Fibroblast of skin of abdomen (primary cell): Measurements from ENCODE around the gene RRP1.

Experiments used
- DNase-seq: peaks from one replicate; pipeline ENCODE4 v3.0.0-alpha.2; 2013

RRP1 gene

GRCh38 chr21:43846430-43846829 lies 57.1 kb downstream of the RRP1 start:
- no peak for DNase-seq

DNA sequence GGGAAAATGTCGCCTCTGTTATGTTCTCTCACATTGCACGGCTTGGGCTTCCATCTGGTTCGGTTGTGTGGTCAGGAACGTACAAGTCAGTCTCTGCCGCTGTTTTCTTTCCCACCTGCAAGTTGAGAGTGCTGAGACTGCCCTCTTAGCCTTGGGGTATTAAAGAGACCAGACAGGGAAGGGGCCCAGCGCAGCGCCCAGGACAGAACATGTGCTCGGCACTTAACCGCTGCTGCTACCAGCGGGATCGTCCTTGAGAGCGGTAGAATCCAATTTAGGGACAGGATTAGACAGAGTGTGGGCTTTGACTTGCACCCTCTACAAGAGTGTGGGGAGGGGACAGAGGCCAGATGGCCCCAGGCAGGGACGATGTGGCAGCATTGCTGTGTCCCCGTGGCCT lies 57.9 kb downstream of the RRP1 start:
- no peak for DNase-seq

DNA sequence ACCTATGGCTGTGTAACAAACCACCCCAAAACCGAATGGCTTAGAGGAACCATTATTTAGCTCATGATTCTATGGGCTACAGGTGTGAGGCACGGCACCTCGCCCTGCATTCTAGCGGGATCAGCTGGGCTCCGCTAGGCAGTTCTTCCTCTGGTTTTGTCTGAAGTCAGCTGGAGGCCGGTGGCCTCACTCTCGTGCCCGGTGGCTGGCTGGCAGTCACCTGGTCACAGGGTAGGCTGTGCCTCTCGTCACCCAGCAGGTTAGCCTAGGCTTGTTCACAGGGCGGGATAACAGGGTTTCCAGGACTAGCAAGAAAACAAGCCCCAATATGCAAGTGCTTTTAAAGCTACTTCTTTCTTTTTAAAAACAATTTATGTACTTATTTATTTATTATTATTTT lies 59.4 kb downstream of the RRP1 start:
- no peak for DNase-seq

- DNase-seq: no peak
These were observed 60.3 kb downstream of the RRP1 start for GRCh38 chr21:43849532-43850299.

DNA sequence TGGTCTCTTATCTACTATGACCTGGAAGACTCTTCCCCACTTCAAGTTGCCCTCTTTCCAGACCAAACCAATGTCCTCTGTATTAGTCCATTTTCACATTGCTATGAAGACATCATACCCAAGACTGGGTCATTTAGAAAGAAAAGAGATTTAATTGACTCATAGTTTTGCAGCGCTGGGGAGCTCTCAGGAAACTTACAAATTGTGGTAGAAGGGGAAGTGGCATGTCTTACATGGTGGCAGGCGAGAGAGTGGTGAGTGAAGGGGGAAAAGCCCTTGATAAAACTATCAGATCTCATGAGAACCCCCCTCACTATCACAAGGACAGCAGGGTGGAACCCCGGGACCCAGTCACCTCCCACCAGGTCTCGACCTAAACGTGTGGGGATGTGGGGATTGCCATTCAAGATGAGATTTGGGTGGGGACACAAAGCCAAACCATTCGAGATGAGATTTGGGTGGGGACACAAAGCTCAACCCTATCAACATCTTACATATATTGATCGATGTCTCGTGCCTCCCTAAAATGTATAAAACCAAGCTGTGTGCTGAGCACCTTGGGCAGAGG lies 61.4 kb downstream of the RRP1 start:
- DNase-seq: no peak

- no peak for DNase-seq
These were observed 62.2 kb downstream of the RRP1 start for GRCh38 chr21:43851593-43851992.

DNA sequence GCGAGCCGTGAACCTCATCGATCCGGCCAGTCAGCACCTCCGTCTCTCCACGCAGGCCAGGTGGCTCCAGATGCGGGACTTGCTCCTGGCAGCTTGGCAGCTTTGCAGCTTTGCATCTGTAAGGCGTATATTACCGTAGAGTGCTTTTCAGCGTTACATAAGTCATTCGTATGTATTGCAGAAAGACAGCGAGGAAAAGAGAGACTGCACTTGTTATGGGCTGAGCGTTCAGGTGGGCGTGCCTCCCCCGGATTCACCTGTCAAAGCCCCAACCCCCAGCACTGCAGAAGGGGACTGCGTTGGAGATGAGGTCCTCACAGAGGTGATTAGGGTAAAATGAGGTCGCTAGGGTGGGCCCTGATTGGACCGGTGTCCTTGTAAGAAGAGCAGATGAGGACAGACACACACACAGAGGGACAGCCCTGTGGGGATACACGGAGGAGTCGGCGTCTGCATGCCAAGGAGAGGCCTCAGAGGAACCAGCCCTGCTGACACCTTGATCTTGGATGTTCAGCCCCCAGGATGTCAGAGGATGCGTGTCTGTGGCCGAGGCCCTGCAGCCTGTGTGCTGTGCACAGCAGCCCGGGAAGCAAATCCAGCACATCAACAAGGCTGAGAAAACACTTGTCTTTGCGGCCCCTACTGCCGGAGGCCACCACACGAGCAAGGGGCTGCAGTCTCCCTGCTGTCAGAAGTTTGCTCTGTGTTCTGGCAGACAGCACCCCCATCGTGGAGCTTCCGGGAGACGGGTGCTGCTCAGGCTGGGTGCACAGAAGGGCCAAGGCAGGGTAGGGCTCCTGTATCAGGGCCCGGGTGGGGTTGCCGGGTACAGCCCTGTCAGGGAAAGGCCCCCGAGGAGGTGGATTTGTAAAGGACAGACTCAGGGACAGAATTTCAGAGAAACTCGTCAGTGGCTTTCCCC lies 64.7 kb downstream of the RRP1 start:
- DNase-seq: no peak
